MM.1S (cell line): Measurements from ENCODE around the gene SIRPB2.

Source experiments
- CTCF ChIP-seq: fragments of 300-600 bp; sonication (generic); IDR thresholded peaks from 2 replicates; pipeline ENCODE4 v1.5.1; 2016; ENCODE audit warnings: antibody characterized with exemption, low read length, mixed read lengths
- EZH2 ChIP-seq: fragments of 300-600 bp; sonication (generic); optimal IDR thresholded peaks from 2 replicates; pipeline ENCODE3; 2017; ENCODE audit warnings: low read depth, mild to moderate bottlenecking, antibody characterized with exemption, low read length, mixed read lengths

GRCh38 chr20:1469925-1470571 lies 21.2 kb downstream of the SIRPB2 start:
- no peak for TF ChIP-seq EZH2
- peak; percentile 85 for TF ChIP-seq CTCF
